Measurements from ENCODE around the gene TMEM41B.

The TMEM41B gene

DNA sequence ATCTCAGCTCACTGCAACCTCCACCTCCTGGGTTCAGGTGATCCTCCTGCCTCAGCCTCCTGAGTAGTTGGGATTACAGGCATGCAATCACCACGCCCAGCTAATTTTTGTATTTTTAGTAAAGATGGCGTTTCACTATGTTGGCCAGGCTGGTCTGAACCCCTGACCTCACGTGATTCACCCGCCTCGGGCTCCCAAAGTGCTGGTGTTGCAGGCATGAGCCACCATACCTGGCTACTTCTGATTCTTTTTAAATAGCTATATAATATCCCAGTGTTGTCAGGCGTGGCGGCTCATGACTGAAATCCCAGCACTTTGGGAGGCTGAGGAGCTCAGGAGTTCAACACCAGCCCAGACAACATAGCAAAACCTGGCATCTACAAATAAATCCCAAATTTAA, 20.7 kb downstream of the TMEM41B start:
- H3K27ac ChIP-seq, result no peak overlapping the region
- TF ChIP-seq ZFX (IDR thresholded peaks at IDR 0.05; ENCODE audit: borderline replicate concordance), result no peak
- TF ChIP-seq, protein P1, sequence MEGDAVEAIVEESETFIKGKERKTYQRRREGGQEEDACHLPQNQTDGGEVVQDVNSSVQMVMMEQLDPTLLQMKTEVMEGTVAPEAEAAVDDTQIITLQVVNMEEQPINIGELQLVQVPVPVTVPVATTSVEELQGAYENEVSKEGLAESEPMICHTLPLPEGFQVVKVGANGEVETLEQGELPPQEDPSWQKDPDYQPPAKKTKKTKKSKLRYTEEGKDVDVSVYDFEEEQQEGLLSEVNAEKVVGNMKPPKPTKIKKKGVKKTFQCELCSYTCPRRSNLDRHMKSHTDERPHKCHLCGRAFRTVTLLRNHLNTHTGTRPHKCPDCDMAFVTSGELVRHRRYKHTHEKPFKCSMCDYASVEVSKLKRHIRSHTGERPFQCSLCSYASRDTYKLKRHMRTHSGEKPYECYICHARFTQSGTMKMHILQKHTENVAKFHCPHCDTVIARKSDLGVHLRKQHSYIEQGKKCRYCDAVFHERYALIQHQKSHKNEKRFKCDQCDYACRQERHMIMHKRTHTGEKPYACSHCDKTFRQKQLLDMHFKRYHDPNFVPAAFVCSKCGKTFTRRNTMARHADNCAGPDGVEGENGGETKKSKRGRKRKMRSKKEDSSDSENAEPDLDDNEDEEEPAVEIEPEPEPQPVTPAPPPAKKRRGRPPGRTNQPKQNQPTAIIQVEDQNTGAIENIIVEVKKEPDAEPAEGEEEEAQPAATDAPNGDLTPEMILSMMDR (IDR thresholded peaks at IDR 0.05), result no peak

DNA sequence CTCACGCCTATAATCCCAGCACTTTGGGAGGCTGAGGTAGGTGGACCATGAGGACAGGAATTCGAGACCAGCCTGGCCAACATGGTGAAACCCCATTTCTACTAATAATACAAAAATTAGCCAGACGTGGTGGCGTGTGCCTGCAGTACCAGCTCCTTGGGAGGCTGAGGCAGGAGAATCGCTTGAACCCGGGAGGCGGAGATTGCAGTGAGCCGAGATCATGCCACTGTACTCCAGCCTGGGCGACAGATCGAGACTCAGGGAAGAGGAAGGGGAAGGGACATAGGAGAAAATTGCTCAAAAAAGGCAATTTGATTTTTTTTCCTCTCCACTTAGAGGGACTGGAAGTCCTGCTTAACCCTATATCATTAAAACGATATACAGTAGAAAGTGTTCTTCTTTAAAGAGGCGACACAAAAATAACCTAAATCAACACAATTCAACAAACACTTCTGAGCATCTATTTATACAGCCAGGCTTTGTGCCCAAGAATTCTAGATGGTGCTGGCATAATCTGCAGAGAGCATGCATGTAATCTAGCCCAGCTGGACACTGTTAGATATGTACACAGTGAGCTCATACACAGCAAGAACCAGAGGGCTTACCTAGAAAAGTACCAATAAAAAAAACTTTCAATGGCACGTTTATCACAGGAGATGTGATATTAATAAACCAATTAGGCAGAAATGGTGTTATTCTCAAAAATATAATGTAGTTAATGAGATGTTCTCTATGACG, 28.4 kb downstream of the TMEM41B start:
- TF ChIP-seq, protein P1 (IDR thresholded peaks at IDR 0.05), result no peak
- no peak for TF ChIP-seq ZFX (IDR thresholded peaks at IDR 0.05; ENCODE audit: borderline replicate concordance)
- no peak overlapping the region for H3K27ac ChIP-seq

DNA sequence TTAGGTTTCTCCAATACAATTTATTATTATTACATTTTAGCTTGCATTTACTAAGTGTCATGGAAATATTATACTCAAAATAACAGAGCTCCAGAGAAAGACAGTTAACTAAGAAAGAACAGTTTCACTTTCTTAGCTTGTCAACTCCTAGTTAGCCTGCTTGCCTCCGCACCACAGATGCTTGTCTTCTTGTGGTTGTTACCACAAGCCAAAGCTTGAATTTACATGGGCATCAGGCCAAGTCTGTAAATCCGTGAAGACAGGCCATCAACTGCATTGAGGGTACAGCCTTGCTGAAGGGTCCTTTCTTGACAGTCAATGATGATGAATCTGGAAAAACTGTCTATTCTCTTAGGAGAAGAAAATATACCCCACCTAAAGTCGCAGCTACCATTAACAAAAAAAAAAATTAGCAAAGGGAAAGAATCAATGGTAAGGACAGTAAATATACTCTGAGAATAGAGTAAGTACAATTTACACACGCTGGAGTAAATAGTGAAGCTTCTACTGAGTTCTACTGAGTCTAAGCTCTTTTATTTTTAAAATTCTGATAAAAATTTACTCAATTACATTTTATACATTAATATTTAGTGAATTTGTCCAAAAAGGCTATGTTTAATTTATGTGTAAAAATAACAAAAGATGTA, 33.6 kb downstream of the TMEM41B start:
- peak overlapping the region; percentile 28 for H3K27ac ChIP-seq
- TF ChIP-seq, protein P1 (IDR thresholded peaks at IDR 0.05), result no peak
- no peak for TF ChIP-seq ZFX (IDR thresholded peaks at IDR 0.05; ENCODE audit: borderline replicate concordance)

DNA sequence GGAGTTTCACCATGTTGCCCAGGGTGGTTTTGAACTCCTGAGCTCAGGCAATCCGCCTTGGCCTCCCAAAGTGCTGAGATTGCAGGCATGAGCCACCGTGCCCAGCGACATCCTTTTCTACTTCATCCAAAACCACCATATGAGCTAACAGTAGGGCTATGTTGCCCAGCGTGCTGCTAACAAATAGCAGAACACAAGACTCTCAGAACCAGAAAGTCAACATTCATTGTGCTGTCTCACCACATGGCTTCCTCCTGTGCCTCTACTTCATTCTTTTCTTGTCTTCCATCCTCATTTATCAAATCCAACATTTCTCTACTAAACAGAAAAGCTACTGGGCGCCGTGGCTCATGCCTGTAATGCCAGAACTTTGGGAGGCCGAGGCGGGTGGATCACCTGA, 37.2 kb downstream of the TMEM41B start:
- H3K27ac ChIP-seq, result no peak overlapping the region
- TF ChIP-seq, protein P1 (IDR thresholded peaks at IDR 0.05), result no peak
- TF ChIP-seq ZFX (IDR thresholded peaks at IDR 0.05; ENCODE audit: borderline replicate concordance), result no peak

DNA sequence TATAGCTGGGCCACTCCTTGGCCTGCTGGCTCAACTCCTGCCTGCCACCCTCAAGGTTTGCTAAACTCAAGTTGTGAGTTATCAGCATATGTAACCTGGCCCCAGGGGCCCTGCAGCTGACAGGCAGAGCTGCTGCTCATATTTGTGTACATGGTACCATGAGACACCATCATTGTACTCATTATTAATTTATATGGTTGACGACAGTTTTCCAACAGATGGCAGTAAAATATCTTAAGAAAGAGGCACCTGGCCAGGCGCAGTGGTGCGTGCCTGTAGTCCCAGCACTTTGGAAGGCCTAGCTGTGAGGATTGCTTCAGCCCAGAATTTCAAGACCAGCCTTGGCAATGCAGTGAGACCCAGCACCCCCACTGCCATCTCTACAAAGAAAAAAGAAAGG, 37.8 kb downstream of the TMEM41B start:
- no peak overlapping the region for H3K27ac ChIP-seq
- TF ChIP-seq, protein P1 (IDR thresholded peaks at IDR 0.05), result no peak
- no peak for TF ChIP-seq ZFX (IDR thresholded peaks at IDR 0.05; ENCODE audit: borderline replicate concordance)

DNA sequence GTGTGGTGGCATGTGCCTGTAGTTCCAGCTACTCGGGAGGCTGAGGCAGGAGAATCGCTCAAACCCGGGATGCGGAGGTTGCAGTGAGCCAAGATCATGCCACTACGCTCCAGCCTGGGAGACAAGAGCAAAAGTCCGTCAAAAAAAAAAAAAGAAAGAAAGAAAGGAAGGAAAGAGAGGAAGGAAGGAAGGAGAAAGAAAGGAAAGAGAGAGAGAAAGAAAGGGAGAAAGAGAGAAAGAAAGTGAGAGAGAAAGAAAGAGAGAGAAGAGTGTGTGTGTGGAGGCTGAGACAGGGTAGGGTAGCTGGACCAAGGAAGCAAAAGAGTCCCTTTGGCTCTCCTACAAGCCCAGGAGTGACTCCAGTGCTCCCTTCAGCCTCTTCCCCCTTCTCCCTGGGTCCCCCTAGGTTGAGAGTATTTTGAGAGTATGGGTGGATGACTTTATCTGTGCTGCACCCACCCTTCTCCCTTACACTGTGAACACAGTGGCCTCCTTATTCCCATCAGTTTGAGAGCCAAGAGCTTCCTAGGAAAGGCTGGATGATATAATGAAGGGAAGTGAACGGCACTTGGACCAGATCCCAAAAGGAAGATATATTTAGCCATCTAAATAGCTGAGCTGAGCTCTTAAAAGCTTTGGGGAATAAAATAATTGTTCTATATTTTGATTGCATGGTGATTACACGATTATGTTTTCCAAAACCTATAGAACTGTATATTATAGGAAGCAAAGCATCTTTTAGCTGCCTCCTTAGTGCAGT, 39.7 kb downstream of the TMEM41B start:
- 0 out of 2 replicates have a peak overlapping the region, but pooled peaks have one; percentile 12 for H3K27ac ChIP-seq
- TF ChIP-seq, protein P1 (IDR thresholded peaks at IDR 0.05), result no peak
- no peak for TF ChIP-seq ZFX (IDR thresholded peaks at IDR 0.05; ENCODE audit: borderline replicate concordance)
